HG03045 (cell line): ENCODE results near the gene RHOT1.
"Not testable (repeated sequence)": the region's sequence is repeated elsewhere in the genome, so short reads cannot be mapped to it uniquely, and the experiment has no call there.

Experiments used
- ATAC-seq: cut with Tn5 transposase; IDR thresholded peaks from one replicate; pipeline ENCODE4 v1.9.1; 2021; ENCODE audit warnings: mild to moderate bottlenecking, moderate library complexity; ENCODE audit not compliant: unreplicated experiment

Gene RHOT1

GRCh38 chr17:32158870-32159585 is 16.7 kb downstream of the RHOT1 start:
- ATAC-seq: no peak

- no peak for ATAC-seq
Observed at GRCh38 chr17:32159586-32160438, 17.5 kb downstream of the RHOT1 start.

GRCh38 chr17:32160526-32160925 is 18.2 kb downstream of the RHOT1 start:
- no peak for ATAC-seq

DNA sequence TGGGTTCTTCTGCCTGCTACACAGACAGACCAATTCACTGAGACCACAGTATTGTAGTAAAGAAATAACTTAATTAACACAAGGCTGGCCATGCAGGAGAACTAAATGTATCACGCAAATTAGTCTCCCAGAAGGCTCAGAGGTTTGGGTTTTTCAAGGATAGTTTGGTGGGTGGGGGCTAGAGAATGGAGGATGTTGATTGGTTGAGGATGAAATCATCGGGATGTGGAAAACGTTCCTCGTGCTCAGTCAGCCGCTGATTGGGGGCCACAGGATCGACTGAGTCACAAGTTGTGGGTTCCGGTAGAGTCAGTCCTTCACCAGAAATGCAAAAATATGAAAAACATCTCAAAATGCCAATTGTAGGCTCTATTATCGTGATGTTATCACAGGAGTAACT is 18.7 kb downstream of the RHOT1 start:
- ATAC-seq: no peak

DNA sequence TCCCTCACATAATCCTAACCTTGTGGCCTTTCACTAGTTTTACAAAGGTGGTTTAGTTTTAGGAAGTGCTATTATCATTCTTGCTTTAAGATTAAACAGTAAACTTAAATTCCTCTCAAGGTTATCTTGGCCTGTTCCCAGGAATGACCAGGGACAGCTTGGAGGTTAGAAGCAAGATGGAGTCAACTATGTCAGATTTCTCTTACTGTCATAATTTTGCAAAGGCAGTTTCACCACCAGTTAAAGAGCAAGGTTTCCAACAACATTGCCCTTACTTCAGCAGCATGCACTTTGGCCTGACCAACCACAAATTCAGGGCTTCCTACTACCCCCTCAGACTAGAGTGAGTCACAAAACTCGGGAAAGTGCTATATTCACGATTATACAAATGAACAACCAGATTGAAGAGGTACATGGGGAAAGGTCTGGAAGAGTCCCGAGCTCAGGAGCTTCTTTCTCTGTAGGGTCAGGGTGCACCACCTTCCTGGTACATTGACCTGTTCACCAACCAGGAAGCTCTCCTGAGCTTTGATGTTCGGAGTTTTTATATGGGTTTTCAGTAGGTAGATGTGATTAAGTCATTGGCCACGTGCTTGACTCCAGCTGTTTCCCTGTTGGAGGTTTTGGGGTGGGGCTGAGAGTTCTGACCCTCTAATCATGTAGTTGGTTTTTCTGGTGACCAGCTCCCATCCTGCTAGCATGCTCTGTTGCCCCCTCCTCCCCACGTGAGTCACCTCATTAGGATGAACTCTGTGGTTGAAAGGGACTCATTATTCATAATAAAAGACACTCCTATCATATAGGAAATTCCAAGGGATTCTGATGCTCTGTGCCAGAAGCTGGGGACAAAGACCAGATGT is 19.4 kb downstream of the RHOT1 start:
- ATAC-seq: no peak

GRCh38 chr17:32174889-32175288 is 32.6 kb downstream of the RHOT1 start:
- ATAC-seq: no peak

- not testable (repeated sequence) for ATAC-seq
Observed at GRCh38 chr17:32178679-32179078, 36.4 kb downstream of the RHOT1 start.

- not testable (repeated sequence) for ATAC-seq
Observed at GRCh38 chr17:32179103-32179502, 36.8 kb downstream of the RHOT1 start.

DNA sequence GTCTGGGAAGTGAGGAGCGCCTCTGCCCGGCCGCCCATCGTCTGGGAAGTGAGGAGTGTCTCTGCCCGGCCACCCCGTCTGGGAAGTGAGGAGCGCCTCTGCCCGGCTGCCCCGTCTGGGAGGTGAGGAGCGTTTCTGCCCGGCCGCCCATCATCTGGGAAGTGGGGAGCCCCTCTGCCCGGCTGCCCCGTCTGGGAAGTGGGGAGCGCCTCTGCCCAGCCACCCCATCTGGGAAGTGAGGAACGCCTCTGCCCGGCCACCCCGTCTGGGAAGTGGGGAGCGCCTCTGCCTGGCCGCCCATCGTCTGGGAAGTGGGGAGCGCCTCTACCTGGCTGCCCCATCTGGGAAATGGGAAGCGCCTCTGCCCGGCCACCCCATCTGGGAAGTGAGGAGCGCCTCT is 37.2 kb downstream of the RHOT1 start:
- not testable (repeated sequence) for ATAC-seq

DNA sequence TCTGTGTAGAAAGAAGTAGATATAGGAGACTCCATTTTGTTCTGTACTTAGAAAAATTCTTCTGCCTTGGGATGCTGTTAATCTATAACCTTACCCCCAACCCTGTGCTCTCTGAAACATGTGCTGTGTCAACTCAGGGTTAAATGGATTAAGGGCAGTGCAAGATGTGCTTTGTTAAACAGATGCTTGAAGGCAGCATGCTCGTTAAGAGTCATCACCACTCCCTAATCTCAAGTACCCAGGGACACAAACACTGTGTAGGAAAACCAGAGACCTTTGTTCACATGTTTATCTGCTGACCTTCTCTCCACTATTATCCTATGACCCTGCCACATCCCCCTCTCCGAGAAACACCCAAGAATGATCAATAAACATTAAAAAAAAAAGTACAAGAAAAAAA is 38.0 kb downstream of the RHOT1 start:
- not testable (repeated sequence) for ATAC-seq

DNA sequence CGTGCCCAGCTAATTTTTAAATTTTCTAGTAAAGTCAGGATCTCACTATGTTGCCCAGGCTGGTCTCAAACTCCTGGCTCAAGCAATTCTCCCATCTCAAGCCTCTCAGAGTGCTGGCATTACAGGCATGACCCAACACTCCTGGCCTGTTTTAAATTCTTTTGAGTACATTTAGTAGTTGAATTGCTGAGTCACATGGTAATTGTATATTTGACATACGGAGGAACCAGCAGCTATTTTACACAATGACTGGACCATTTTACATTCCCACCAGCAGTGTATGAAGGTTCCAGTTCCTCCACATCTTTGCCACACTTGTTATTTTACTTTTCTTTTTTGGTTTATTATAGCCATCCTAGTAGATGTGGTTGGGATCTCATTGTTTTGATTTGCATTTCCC is 43.6 kb downstream of the RHOT1 start:
- no peak for ATAC-seq

DNA sequence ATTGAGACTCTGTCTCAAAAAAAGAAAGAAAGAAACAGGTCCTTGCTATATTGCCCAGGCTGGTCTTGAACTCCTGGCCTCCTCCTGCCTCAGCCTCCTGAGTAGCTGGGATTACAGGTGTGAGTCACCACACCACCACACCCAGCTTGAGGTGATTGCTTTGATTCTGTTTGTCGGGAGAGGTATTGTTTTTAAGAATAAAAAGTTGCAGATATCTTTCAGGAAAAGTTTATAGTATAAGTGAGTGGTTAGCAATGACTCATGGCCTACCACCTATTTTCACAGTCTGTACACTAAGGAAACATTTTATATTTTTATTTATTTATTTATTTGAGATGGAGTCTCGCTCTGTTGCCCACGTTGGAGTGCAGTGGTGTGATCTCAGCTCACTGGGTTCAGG is 45.0 kb downstream of the RHOT1 start:
- no peak for ATAC-seq

GRCh38 chr17:32189343-32189742 is 47.0 kb downstream of the RHOT1 start:
- ATAC-seq: no peak

DNA sequence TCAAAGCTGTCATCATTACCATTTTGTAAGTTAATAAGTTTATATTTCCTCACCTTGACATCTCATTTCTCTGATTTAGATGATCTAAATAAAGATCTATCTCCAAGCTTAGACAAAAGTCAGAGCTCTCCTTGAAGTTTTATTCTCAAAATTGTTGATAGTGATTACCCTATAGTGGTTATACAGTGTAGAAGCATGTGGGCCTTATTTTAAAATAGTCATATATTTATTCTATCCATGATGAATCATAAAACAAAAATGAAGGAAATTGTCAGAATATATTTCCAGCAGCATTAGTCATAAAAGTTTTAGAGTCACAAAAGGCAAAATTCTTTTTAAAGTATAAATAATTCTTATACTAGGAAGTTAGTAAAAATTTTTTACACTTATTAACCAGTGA is 49.0 kb downstream of the RHOT1 start:
- no peak for ATAC-seq

- no peak for ATAC-seq
Observed at GRCh38 chr17:32192379-32192778, 50.1 kb downstream of the RHOT1 start.

- no peak for ATAC-seq
Observed at GRCh38 chr17:32197987-32198386, 55.7 kb downstream of the RHOT1 start.

- no peak for ATAC-seq
Observed at GRCh38 chr17:32206861-32207260, 64.6 kb downstream of the RHOT1 start.

DNA sequence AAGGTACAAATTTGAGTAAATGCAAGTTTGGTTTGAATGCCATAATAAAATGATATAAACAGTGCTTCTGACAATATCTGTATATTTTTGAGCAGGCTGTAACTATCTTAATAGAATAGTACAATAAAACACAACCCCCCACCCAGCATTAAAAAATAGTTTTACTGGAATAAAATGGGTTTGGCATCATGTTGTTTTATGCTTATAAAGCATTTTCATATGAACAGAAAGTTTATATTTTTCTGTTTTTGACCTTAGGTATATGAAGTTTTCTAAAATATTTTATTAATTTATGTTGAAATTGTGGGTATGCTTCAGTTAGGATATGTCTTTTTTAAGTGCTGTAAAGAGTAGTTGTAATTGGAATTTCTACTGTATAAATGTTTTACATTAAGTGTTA is 66.1 kb downstream of the RHOT1 start:
- ATAC-seq: no peak

DNA sequence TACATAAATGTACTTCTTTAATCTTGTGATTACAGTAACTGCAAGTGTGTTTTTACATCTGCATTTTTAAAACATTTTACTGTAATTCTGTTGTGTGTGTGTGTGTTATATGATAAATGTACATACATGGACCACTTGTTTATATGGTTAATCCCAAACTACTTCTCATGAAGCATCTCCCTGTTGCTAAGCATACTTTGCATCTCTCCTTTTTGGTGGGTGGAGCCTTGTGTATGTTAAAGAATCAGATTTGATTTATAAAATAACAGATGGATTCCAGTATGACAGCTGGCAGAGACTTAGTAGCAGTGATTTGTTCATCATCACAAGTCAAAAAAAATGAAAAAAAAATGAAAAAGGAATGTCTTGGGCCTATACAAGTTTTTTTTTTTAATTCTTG is 67.3 kb downstream of the RHOT1 start:
- no peak for ATAC-seq

- no peak for ATAC-seq
Observed at GRCh38 chr17:32211671-32212070, 69.4 kb downstream of the RHOT1 start.

DNA sequence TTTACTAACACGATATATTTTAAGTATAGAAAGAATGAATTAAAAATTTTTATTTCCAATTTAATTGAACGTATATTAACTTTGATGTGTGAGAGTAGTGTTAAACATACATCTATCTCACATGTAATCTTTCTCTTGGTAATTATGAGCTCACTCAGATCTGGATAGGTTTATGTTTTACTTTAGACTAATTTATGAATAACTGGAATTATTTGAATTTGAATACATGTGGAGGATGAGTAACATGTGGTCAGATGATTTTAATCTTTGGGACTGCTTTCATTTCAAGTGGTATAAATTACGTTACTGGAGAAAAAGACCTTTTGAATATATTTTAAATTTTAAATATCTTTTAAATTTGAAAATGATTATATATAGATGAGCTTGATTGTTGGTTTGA is 73.4 kb downstream of the RHOT1 start:
- ATAC-seq: no peak
